Epithelial cell of esophagus (primary cell): ENCODE data around the gene APOL5.
A peak's percentile ranks its signal among the peaks of the same experiment; 100 is the strongest.
"Not testable (repeated sequence)": the region's sequence is repeated elsewhere in the genome, so short reads cannot be mapped to it uniquely, and the experiment has no call there.

Source experiments
- DNase-seq: peaks from one replicate; pipeline ENCODE4 v3.0.0; 2010; ENCODE audit warnings: low read depth
- H3K4me3 ChIP-seq: 2 replicates; pipeline ENCODE4 v1.5.1; 2011; ENCODE audit warnings: mild to moderate bottlenecking, low read length, control low read depth
- TF ChIP-seq, protein P1 (sequence below): IDR thresholded peaks from 2 replicates; pipeline ENCODE4 v1.5.1; 2011; ENCODE audit warnings: low read depth, mild to moderate bottlenecking, low read length, control low read depth, inconsistent platforms; ENCODE audit not compliant: insufficient read depth; ENCODE audit errors: missing control alignments

Gene APOL5, protein sequence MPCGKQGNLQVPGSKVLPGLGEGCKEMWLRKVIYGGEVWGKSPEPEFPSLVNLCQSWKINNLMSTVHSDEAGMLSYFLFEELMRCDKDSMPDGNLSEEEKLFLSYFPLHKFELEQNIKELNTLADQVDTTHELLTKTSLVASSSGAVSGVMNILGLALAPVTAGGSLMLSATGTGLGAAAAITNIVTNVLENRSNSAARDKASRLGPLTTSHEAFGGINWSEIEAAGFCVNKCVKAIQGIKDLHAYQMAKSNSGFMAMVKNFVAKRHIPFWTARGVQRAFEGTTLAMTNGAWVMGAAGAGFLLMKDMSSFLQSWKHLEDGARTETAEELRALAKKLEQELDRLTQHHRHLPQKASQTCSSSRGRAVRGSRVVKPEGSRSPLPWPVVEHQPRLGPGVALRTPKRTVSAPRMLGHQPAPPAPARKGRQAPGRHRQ

DNA sequence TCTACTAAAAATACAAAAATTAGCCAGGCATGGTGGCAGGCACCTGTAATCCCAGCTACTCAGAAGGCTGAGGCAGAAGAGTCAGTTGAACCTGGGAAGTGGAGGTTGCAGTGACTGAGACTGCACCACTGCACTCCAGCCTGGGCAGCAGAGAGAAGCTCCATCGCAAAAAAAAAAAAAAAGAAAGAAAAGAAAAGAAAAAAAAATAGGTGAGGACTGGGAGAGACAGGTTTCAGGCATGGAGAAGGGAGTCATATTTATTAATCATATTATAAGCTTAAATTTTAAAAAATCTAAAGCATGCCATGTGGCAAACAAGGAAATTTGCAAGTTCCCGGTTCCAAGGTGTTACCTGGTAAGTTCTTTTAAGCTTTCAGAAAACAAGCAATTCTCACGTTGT is at the start of gene APOL5:
Gene APOL5 (plus strand): TSS at position 301 of the 400 bp plus-strand sequence. CDS start 0 bp downstream, at position 301.
- TF ChIP-seq, protein P1, sequence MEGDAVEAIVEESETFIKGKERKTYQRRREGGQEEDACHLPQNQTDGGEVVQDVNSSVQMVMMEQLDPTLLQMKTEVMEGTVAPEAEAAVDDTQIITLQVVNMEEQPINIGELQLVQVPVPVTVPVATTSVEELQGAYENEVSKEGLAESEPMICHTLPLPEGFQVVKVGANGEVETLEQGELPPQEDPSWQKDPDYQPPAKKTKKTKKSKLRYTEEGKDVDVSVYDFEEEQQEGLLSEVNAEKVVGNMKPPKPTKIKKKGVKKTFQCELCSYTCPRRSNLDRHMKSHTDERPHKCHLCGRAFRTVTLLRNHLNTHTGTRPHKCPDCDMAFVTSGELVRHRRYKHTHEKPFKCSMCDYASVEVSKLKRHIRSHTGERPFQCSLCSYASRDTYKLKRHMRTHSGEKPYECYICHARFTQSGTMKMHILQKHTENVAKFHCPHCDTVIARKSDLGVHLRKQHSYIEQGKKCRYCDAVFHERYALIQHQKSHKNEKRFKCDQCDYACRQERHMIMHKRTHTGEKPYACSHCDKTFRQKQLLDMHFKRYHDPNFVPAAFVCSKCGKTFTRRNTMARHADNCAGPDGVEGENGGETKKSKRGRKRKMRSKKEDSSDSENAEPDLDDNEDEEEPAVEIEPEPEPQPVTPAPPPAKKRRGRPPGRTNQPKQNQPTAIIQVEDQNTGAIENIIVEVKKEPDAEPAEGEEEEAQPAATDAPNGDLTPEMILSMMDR = no peak
- DNase-seq = no peak
- H3K4me3 ChIP-seq = no peak within 1 kb of the TSS

DNA sequence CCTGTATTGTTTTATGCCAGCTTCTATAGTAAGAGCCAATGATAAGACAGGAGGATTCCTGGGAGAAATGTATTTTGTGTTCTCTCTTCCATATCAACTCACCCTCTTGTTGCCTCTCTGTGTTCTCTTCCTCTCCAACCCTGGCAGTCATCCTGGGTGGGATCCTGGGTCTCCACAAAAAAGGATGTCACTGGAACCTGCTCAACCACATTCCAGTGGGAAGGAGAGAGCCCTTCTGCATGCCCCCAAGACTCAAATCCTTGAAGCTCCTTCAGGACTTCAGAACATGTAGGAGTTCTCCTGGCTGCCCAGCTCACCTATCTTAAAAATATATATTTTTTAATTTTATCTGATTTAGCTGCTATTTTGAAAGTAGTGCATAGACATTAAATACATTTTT is 43.3 kb upstream of the APOL5 start:
- DNase-seq = no peak
- TF ChIP-seq, protein P1 = no peak
- no peak overlapping the region for H3K4me3 ChIP-seq

DNA sequence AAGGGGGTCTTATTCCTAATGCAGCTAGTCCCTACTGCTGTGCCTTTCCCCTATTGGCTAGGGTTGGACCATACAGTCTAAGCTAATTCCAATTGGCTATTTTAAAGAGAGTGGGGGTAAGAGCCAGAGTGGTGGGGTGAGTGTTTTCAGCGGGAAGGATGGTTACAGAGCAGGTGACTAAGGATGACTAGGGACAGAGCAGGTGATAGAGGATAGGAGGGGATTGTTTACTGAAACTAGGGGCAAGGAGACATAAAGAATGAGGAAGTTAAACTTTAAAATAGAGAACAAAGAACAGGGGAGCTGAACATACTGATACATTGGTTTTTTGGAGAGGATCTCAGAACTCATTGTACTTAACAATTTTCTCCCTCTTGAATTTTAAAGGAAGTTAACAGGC is 41.6 kb upstream of the APOL5 start:
- not testable (repeated sequence) for H3K4me3 ChIP-seq, DNase-seq

DNA sequence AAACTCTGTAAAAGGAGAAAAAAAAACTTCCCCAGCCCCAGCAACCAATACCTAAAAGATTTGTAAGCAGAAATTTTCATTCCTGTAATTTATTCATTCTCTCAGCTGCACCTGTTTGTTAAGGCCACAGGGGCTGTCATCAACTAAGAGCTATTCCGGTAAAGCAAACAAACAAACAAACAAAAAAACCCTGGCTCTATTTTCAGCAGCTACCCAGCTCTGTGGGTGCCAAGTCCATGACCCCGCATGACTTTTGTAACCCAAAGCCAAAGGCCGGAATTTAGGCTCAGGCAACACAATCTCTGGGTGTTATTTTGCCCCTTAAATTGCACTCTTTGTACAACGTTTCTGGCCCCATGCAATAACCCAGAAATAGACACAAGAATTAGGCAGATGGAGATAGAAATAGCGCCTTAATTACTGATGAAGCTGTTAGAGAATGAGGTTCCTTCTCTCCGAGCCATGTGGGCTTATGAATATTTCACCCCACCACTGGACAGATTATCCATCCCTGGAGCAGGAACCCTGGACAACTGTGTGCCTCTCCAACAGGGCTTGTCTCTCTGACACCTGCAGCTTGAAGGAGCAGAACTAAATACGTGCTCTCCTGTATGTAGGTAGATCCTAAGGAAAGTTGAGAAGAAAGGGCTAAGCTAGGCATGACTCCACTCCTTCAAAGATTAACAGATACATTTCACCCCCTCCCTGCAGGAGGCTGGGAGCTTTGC is 40.0 kb upstream of the APOL5 start:
- no peak overlapping the region for H3K4me3 ChIP-seq
- no peak for DNase-seq
- TF ChIP-seq, protein P1 = no peak

DNA sequence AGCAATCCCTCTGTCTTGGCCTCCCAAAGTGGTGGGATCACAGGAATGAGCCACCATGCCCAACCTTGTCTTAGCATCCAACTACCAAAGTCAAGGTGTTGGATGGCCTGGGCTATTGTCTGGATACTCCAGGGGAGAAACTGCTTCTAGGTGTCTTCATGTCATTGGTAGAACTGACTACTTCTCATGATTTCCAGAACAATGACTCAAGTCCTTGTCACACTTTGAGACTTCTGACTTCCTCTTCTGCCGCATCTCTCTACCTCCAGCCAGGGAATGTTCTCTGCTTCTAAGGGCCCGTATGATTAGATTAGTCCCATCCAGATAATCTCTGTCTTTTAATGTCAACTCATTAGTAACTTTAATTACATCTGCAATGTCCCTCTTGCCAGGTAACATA is 38.8 kb upstream of the APOL5 start:
- no peak overlapping the region for H3K4me3 ChIP-seq
- TF ChIP-seq, protein P1 = no peak
- peak; percentile 23 for DNase-seq

DNA sequence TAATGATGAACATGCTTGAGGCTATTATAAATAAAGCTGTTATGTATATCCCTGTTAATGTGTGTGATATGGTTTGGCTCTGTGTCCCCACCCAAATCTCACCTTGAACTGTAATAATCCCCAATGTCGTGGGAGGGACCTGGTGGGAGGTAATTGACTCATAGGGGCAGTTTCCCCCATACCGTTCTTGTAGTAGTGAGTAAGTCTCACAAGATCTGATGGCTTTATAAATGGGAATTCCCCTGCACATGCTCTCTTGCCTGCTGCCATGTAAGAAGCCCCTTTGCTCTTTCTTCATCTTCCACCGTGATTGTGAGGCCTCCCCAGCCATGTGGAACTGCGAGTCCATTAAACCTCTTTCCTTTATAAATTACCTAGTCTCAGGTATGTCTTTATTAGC is 38.2 kb upstream of the APOL5 start:
- not testable (repeated sequence) for H3K4me3 ChIP-seq
- DNase-seq = peak; percentile 33

DNA sequence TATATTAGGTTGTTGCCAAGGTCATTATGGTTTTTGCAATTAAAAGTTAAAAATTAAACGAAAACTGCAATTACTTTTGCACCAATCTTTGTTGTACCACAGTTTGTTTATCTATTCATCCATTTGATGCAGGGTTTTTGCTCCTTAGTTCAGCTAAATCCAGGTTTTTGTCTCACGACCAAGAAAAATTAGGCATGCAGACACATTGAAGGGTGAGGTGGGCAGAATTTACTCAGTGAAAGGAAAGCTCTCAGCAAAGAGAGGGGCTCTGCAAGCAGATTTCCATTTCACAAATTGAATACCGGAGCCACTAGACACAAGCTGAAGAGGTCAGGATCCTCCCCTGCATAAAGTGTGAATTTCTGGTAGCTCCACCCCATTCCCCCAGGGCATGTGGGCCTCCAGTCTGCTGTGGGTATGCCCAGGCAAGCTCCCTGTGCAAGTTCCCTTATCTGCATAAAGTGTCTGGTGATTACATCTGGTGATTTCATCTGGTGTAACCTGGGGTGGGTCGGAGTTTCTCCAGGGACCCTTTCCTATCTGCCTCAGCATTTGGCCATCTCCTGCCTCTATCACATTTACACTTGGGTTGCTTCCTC is 36.1 kb upstream of the APOL5 start:
- peak; percentile 47 for DNase-seq
- H3K4me3 ChIP-seq = no peak overlapping the region
- TF ChIP-seq, protein P1 = no peak
